Astrocyte of the cerebellum (primary cell): Measurements from ENCODE around the gene PAXIP1.
A peak's percentile ranks its signal among the peaks of the same experiment; 100 is the strongest.
"Not testable (repeated sequence)": the region's sequence is repeated elsewhere in the genome, so short reads cannot be mapped to it uniquely, and the experiment has no call there.

Experiments used
- DNase-seq: peaks from one replicate; pipeline ENCODE4 v3.0.0-alpha.2; 2011; ENCODE audit warnings: low read depth
- H3K4me3 ChIP-seq: 2 replicates; pipeline ENCODE4 v1.5.1; 2011; ENCODE audit warnings: mild to moderate bottlenecking, low read depth, low read length, moderate library complexity
- in situ Hi-C: cut with HindIII; loops from 2 replicates; pipeline ENCODE4 v1.10.0; 2017; ENCODE audit warnings: low sequenced_read_pairs
- TF ChIP-seq, protein P1 (sequence below): IDR thresholded peaks from 2 replicates; pipeline ENCODE4 v1.5.1; 2012; ENCODE audit warnings: low read length, low read depth, moderate library complexity, mild to moderate bottlenecking; ENCODE audit errors: missing control alignments

Gene PAXIP1

DNA sequence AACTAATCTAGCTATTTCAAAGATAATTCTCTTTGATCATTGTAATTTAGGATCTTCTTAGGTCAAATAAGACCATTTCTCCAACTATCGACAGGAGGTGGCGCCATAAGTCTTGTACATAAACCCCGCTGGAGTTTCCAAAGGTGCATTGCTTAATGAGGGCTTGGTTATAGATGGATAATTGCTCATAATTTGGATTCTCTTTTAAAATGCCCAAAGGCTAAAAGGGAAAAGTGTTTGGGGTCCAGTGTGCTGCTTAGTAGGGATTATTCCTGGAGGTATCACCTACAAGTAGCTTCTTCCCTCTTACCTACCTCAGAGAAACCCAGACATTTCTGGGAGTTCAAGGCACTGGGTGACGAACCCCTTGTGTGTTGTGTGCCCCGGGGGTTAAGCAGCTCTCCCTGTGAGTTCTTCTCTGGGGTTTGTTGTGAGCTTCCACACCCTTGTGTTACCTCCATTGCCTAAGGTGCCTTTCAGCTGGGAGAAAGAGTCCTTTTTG lies 75.2 kb downstream of the PAXIP1 start:
- peak overlapping the region; percentile 15 for H3K4me3 ChIP-seq
- in situ Hi-C loops: loop anchor here (25.0 kb wide), 1 partner anchor 410 kb away; no protein-coding TSS in a partner anchor
- TF ChIP-seq, protein P1, sequence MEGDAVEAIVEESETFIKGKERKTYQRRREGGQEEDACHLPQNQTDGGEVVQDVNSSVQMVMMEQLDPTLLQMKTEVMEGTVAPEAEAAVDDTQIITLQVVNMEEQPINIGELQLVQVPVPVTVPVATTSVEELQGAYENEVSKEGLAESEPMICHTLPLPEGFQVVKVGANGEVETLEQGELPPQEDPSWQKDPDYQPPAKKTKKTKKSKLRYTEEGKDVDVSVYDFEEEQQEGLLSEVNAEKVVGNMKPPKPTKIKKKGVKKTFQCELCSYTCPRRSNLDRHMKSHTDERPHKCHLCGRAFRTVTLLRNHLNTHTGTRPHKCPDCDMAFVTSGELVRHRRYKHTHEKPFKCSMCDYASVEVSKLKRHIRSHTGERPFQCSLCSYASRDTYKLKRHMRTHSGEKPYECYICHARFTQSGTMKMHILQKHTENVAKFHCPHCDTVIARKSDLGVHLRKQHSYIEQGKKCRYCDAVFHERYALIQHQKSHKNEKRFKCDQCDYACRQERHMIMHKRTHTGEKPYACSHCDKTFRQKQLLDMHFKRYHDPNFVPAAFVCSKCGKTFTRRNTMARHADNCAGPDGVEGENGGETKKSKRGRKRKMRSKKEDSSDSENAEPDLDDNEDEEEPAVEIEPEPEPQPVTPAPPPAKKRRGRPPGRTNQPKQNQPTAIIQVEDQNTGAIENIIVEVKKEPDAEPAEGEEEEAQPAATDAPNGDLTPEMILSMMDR: peak; percentile 57
- DNase-seq: peak; percentile 85

GRCh38 chr7:154922472-154922871 lies 80.5 kb downstream of the PAXIP1 start:
- DNase-seq, H3K4me3 ChIP-seq, in situ Hi-C loops: not testable (repeated sequence)

- DNase-seq: no peak
- in situ Hi-C loops: no loop called here
- no peak overlapping the region for H3K4me3 ChIP-seq
- TF ChIP-seq, protein P1: no peak
Measured at GRCh38 chr7:154919344-154920225, 83.3 kb downstream of the PAXIP1 start.

DNA sequence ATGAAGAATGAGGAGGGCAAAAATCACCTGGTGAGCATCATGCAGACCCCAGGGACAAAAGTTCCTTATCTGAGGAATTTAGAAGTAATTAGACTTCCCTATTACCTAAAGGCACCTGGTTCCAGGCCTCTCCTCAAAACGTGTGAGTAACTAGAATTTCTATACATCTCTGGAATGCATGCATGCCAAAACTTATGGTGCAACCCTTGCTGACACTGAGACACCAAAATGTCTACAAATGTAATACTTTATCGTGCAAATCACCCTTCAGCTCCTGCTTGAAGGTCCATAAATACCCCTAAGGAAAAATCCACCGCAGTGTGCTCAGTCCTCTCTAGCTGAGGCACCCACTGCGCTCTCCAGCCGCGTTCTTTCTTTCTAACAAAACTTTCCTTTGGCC lies 84.2 kb downstream of the PAXIP1 start:
- H3K4me3 ChIP-seq: no peak overlapping the region
- TF ChIP-seq, protein P1: no peak
- in situ Hi-C loops: no loop called here
- no peak for DNase-seq

GRCh38 chr7:154918266-154918665 lies 84.7 kb downstream of the PAXIP1 start:
- TF ChIP-seq, protein P1: no peak
- in situ Hi-C loops: no loop called here
- H3K4me3 ChIP-seq: no peak overlapping the region
- DNase-seq: no peak

DNA sequence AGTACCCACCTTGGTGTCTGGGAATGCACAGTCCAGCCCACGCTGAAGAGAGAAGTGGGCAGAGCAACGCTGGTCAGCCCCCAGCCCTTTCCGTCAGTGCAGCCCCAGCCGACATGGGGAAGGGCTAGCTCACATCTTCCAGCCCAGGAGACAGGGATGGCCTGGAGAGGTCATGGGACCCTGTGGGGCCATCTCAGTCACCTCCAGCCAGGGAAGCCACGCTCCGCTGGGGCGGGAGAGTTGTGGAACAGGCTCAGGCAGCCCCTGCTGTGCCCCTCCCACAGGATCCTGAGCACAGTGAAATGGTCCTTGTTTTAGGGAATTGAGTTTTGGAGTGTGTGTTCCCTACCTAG lies 85.1 kb downstream of the PAXIP1 start:
- no peak overlapping the region for H3K4me3 ChIP-seq
- TF ChIP-seq, protein P1: no peak
- in situ Hi-C loops: no loop called here
- no peak for DNase-seq
